Cerebellar cortex (tissue), 1 donor: ENCODE data around the gene SPATA6L.
A peak's percentile ranks its signal among the peaks of the same experiment; 100 is the strongest.
"Not testable (repeated sequence)": the region's sequence is repeated elsewhere in the genome, so short reads cannot be mapped to it uniquely, and the experiment has no call there.

ENCODE experiments used
- DNase-seq: peaks from one replicate; pipeline ENCODE4 v3.0.0-alpha.2; 2015; ENCODE audit warnings: low spot score

Gene SPATA6L

GRCh38 chr9:4677392-4677791 lies 11.1 kb upstream of the SPATA6L start:
- DNase-seq: no peak

GRCh38 chr9:4674783-4675182 lies 8.5 kb upstream of the SPATA6L start:
- DNase-seq: no peak

GRCh38 chr9:4671737-4672136 lies 5.5 kb upstream of the SPATA6L start:
- DNase-seq: no peak

DNA sequence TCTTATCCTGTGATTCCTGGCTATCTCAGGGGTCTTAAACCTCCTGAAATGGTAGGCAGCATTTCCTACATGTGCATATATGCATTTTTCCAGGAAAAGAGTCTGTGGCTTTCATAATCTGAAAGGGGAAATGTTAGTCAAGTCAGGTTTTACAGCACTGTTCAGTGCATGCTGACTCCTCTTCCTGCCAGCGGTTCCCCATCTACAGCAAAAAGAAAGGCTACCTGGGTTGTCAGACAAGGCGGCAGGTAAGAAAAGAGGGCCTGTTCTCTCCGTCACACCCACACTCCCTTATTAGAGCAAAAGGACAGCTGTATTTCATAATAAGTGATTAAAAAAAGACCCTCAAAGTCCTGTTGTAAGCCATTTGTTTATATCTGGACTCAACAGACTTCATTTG lies 4.3 kb upstream of the SPATA6L start:
- DNase-seq: no peak

DNA sequence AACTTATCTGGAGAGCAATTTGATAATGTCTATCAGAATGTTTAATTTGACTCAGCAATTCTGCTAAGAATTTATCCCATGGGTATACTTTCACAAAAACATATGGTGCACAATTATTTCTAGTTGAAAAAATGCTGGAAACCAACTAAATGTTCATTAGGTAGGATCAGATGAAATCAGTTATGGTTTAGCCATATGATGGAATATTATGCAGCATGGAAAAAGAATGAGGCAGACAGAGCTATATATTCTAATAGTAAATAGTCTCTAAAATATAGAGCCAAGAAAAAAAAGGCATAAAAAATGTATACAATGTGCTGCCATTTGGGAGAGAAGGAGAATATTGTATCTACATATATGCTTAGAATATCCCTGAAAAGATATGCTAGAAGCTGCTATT lies 3.6 kb upstream of the SPATA6L start:
- DNase-seq: no peak

DNA sequence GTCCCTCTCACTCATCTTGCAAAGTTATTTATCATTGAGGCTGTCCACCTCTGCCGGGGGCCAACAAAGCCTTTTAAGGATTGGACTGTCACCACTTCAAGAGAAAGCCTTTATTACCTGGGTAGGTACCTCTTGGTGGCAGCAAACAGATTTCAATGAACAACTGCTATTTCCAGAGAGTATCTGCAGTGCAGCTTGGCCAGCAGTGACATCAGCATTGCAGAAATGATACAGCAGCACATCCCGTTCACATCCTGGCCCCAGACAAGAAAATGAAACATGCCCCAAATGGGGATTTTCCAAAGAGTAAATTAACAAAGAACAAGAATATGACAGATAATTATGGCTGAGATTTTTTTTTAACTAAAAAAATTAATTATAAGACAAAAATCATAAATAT lies 2.3 kb upstream of the SPATA6L start:
- DNase-seq: no peak

GRCh38 chr9:4667681-4668080 lies 1.4 kb upstream of the SPATA6L start:
- no peak for DNase-seq

DNA sequence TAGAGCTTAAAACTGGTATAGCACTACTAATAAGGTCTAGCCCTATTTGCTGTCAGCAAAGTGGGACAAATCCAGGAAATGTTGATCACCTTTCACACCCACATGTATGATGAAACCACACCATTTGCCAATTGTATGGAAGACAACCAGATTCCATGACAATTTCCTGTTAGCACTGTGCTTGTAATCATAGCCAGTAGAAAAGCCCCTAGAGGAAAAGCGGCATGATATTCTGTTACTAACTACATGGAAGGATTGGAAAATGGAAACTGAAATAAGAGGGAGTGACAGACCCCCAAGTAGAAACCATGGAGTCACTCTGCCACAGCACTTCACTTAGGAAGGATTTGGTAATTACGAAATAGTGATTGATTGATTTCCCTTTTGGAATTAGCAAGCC lies 923 bp downstream of the SPATA6L start:
- DNase-seq: no peak

DNA sequence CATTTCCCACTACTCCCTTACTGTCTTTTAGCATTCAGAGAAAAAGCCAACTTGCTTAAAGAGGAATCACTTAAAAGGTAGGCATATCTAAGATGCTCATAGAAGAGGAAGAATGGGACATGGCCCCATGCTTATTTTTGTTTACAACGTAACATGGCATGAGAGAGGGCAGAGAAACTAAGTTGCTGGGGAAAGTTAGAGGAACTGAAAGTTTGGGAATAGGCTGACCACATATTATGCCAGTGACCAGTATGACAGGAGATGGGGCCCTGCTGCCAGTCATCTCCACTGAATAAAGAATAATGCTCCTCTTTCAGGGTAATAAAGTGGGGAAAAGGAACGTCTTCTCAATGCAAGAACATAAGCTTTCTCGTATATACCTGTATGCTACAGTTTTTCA lies 2.3 kb downstream of the SPATA6L start:
- DNase-seq: no peak

DNA sequence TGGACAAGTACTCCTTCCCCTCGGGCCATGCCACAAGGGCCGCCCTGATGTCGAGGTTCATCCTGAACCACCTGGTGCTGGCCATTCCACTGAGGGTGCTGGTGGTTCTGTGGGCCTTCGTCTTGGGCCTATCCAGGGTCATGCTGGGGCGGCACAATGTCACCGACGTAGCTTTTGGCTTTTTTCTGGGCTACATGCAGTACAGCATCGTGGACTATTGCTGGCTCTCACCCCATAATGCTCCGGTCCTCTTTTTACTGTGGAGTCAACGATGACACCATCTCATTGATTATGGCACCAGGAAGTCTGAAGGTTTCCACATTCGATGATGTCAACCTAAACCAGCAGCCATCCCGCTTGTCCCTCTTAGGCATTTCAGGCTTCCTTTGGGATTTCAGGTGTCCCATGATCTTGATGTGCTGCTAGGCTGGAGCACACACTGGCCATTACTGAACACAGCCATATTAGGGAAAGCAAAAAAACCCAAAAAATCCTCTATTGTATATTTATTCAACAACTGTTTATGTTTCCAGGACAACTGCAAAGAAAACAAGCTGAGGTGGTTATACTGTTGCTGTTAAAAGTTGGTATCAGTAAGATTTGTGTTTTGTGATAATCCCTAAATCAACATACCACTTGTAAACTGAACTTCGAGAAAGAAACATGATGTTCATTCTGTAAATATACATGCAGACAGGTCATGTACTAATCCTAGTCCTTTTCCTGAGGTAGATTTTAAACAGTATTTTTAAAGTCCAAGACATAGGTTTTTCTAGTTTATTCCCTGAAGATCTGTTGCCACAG lies 3.1 kb downstream of the SPATA6L start:
- no peak for DNase-seq

DNA sequence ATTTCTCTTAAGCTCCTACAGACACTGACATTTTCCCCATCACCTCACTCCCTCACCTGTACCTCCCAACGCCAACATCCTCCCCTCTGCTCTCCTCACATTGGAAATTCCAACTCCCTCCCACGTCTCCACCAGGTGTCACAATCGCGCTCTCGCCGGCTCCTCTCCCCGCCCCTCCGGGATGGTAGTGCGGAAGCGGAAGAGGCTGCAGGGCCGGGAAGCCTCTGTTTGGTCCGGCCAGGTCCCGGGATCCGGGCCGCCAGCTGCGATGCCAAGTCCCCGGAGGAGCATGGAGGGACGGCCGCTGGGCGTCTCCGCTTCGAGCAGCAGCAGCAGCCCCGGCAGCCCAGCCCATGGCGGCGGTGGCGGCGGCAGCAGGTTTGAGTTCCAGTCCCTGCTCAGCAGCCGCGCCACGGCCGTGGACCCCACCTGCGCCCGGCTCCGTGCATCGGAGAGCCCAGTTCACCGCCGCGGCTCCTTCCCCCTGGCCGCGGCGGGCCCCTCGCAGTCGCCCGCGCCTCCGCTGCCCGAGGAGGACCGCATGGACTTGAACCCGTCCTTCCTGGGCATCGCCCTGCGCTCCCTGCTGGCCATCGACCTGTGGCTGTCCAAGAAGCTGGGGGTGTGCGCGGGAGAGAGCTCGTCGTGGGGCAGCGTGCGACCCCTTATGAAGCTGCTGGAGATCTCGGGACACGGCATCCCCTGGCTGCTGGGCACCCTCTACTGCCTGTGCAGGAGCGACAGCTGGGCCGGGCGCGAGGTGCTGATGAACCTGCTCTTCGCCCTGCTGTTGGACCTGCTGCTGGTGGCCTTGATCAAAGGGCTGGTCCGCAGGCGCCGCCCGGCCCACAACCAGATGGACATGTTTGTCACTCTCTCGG lies 3.9 kb downstream of the SPATA6L start, which contains the start of gene PLPP6:
PLPP6 (plus strand) TSS at position 187 of the 881 bp plus-strand sequence; CDS start at position 269, 82 bp downstream.
- DNase-seq: peak; percentile 96

DNA sequence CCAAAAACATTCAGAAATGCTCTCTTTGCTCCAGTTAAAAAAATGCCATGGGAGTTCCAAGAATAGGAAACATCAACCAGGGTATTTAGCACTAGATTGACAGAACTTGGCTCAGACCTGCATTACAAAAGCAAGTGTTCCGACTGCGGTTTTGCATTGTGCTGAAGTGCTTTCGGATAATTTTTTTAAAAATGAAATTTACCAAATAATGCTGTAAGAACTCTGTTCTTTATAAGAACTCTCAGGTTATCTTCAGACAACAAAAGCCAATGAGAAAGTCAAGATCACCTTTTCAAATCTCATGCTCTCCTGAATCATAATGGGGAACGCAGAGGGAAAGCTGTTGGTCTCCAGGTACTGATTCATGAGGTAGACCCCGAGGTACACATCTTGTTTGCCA lies 4.7 kb downstream of the SPATA6L start:
- DNase-seq: peak; percentile 48

DNA sequence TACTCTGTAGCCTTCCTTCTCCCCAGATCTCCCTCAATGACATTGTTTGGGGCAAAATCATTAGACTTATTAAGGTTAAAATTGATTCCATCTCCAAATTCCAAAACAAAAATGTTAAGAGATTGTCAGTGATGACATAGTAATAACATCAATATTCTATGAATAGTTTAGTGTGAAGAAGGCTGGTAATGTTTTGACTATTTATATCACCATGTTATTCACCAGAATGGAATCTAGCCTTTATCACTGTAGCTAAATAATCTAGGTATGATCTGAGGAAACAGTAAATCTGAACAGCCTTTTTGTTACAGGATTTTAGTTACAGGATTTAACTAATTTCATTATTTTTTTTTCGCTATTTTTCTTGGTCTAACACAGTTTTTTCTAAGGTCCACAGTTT lies 5.1 kb downstream of the SPATA6L start:
- DNase-seq: no peak

- not testable (repeated sequence) for DNase-seq
Observed at GRCh38 chr9:4660665-4661064, 5.6 kb downstream of the SPATA6L start.

DNA sequence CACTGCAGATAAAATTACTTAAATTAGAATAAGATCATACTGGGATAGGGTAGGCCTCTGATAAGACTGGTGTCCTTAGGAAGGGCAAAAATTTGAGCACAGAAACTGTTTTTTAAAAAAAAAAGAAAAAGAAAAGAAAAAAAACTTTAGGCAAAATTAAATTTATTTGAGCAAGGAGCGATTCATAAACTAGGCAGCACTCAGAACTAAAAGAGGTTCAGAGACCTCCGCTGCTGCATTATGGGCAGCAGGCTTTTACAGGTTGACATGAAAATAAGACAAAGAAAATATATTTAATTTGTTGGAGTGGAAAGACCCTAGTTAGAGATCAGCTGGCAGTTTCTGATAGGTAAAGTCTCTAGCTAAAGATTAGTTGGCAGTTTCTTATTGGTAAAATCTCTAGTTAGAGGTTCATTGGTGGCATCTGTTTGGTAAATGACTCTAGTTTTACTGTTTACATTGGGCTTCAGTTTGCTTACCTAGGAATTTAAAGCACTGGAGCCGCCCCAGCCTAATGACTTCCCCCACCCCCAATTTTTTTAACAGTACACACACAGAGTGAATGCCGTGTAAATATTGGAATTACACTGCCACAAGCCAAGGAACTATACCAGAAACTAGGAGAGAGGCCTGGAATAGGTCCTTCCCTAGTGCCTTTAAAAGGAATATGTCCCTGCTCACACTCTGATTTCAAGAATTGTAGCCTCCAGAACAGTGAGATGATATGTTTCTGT lies 8.7 kb downstream of the SPATA6L start:
- DNase-seq: no peak

GRCh38 chr9:4656621-4657020 lies 9.7 kb downstream of the SPATA6L start:
- DNase-seq: no peak

- DNase-seq: not testable (repeated sequence)
Observed at GRCh38 chr9:4656196-4656595, 10.1 kb downstream of the SPATA6L start.

- DNase-seq: peak; percentile 30
Observed at GRCh38 chr9:4654538-4654937, 11.7 kb downstream of the SPATA6L start.

DNA sequence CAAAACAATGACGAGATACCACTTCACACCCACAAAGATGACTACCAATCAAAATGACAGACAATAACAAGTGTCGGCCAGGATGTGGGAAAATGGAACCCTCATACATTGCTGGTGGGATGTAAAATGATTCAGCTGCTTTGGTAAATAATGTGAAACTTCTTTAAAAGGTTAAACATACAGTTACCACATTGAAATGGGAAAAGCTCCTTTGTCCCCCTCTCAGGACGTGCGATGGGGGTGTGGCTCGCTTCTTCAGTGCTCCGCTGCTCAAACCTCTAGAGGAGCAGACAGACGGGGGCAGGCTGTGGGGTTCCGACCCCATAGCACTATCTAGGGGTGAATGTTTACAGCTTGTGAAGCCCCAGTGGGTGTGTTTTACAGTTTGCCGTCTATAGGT lies 12.2 kb downstream of the SPATA6L start:
- peak; percentile 8 for DNase-seq

- no peak for DNase-seq
Observed at GRCh38 chr9:4642351-4642750, 23.9 kb downstream of the SPATA6L start.

DNA sequence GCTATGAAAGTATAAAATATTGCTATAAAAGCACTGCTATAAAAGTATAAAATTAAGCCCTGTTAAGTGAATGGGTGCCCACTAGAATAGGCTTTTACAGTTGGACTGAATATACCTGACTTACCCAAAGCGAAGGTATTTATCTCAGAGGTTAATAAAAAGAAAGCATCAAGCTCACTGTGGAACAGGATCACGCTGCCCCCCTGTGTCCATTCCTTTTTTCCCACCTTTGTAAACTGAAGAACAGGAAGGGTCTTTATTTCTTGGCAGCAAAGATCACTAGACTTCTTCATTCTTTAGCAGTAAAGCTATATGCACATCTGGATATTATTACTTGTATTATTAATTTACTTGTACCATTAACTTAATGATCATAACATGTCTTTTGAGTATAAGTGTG lies 26.3 kb downstream of the SPATA6L start:
- peak; percentile 28 for DNase-seq

GRCh38 chr9:4639420-4639819 lies 26.9 kb downstream of the SPATA6L start:
- no peak for DNase-seq
